T-helper 2 cell treated with Interferon-gamma antibody and Interleukin-4, amounts not matched to agents 5 μg/mL and 100 μg/mL, for 36 hours (primary cell): ENCODE results near the gene MMP24.
"Not testable (repeated sequence)": the region's sequence is repeated elsewhere in the genome, so short reads cannot be mapped to it uniquely, and the experiment has no call there.

Experiments used
- DNase-seq: peaks from one replicate; pipeline ENCODE4 v3.0.0; 2021; ENCODE audit warnings: low spot score
- H3K27ac Mint-ChIP-seq: one replicate; pipeline ENCODE4 v1.8.0; 2021; ENCODE audit warnings: mild to moderate bottlenecking, mixed read lengths
- H3K27me3 Mint-ChIP-seq: one replicate; pipeline ENCODE4 v1.8.0; 2021; ENCODE audit warnings: low read depth, mixed read lengths
- H3K36me3 Mint-ChIP-seq: one replicate; pipeline ENCODE4 v1.8.0; 2021; ENCODE audit warnings: low read depth, mixed read lengths
- H3K4me1 Mint-ChIP-seq: one replicate; pipeline ENCODE4 v1.8.0; 2021; ENCODE audit warnings: low read depth, mixed read lengths
- H3K4me3 Mint-ChIP-seq: one replicate; pipeline ENCODE4 v1.8.0; 2022; ENCODE audit warnings: mild to moderate bottlenecking, moderate library complexity, mixed read lengths
- H3K9me3 Mint-ChIP-seq: one replicate; pipeline ENCODE4 v1.8.0; 2021; ENCODE audit warnings: mixed read lengths

MMP24 gene

DNA sequence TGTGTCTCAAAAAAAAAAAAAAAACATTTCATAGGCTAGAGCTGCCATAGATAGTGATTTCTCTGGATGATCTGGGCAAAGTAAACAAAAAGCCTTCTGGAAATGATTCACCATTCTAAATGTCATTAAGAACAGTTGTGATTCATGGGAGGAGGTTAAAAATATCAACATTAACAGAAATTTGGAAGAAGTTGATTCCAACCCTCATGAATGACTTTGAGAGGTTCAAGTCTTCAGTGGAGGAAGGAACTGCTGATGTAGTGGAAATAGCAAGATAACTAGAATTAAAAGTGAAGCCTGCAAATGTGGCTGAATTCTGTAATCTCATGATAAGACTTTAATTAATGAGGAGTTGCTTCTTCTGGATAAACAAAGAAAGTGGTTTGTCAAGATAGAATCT is 26.8 kb upstream of the MMP24 start:
- H3K27ac Mint-ChIP-seq: no peak overlapping the region
- no peak overlapping the region for H3K4me3 Mint-ChIP-seq
- H3K4me1 Mint-ChIP-seq: no peaks in the 10 kb centered on the region
- H3K9me3 Mint-ChIP-seq: peaks cover 28% of the 10 kb centered on the region
- DNase-seq: no peak
- peaks cover 12% of the 10 kb centered on the region for H3K36me3 Mint-ChIP-seq
- H3K27me3 Mint-ChIP-seq: no peaks in the 10 kb centered on the region

DNA sequence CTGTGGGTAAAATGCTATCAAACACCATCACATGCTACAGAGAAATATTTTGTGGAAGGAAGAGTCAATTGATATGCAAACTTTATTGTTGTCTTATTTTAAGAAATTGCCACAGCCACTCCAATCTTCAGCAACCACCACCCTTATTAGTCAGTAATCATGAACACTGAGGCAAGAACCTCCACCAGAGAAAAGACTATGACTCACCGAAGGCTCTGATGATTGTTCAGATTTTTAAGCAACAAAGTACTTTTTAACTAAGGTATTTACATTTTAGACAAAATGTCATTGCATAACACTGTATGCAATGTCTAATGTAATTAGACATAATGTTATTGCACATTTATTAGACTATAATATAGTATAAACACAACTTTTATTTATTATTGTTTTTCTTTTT is 26.2 kb upstream of the MMP24 start:
- peaks cover 10% of the 10 kb centered on the region for H3K36me3 Mint-ChIP-seq
- H3K4me1 Mint-ChIP-seq: no peaks in the 10 kb centered on the region
- peaks cover 24% of the 10 kb centered on the region for H3K9me3 Mint-ChIP-seq
- H3K27me3 Mint-ChIP-seq: no peaks in the 10 kb centered on the region
- no peak overlapping the region for H3K27ac Mint-ChIP-seq
- DNase-seq: no peak
- H3K4me3 Mint-ChIP-seq: no peak overlapping the region

GRCh38 chr20:35201467-35201866 is 25.0 kb upstream of the MMP24 start:
- not testable (repeated sequence) for H3K36me3 Mint-ChIP-seq, H3K27ac Mint-ChIP-seq, DNase-seq, H3K4me1 Mint-ChIP-seq, H3K4me3 Mint-ChIP-seq, H3K27me3 Mint-ChIP-seq
- peaks cover 21% of the 10 kb centered on the region for H3K9me3 Mint-ChIP-seq

GRCh38 chr20:35206802-35207201 is 19.7 kb upstream of the MMP24 start:
- no peak overlapping the region for H3K27ac Mint-ChIP-seq
- no peaks in the 10 kb centered on the region for H3K27me3 Mint-ChIP-seq
- no peak overlapping the region for H3K4me3 Mint-ChIP-seq
- DNase-seq: no peak
- H3K9me3 Mint-ChIP-seq: no peaks in the 10 kb centered on the region
- no peaks in the 10 kb centered on the region for H3K36me3 Mint-ChIP-seq
- H3K4me1 Mint-ChIP-seq: no peaks in the 10 kb centered on the region

DNA sequence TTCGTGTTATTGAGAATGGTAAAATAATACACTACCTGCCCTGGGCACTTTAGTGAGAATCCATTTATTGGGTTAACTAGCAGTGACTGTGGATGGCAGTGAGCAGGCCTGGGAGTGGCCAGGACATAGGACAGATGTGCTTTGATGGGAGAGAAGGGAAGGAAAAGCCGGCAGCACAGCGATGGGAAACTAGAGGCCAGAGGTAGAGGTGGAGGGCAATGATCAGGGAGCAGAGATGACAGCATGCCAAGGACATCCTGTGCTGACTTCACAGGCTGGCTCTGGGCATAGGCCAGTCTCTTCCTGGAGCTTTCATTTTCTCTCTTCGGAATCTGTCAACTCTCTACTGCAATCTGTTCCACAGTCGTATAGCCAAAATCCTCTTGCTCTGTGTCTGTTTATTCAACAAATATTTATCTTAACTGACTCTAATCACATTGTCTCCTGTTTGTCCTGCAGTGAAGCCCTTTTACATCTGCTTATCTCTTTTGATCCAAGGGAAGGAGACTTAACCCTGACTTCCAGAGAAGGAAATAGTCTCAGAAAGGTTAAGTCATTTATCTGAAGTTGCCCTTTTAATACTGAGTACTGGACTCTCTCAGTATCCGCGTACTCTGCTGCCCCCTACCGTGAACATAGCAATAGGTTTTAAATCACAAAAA is 18.4 kb upstream of the MMP24 start:
- no peaks in the 10 kb centered on the region for H3K4me1 Mint-ChIP-seq
- H3K27me3 Mint-ChIP-seq: no peaks in the 10 kb centered on the region
- no peak overlapping the region for H3K27ac Mint-ChIP-seq
- peak; percentile 61 for DNase-seq
- no peak overlapping the region for H3K4me3 Mint-ChIP-seq
- no peaks in the 10 kb centered on the region for H3K9me3 Mint-ChIP-seq
- H3K36me3 Mint-ChIP-seq: no peaks in the 10 kb centered on the region

DNA sequence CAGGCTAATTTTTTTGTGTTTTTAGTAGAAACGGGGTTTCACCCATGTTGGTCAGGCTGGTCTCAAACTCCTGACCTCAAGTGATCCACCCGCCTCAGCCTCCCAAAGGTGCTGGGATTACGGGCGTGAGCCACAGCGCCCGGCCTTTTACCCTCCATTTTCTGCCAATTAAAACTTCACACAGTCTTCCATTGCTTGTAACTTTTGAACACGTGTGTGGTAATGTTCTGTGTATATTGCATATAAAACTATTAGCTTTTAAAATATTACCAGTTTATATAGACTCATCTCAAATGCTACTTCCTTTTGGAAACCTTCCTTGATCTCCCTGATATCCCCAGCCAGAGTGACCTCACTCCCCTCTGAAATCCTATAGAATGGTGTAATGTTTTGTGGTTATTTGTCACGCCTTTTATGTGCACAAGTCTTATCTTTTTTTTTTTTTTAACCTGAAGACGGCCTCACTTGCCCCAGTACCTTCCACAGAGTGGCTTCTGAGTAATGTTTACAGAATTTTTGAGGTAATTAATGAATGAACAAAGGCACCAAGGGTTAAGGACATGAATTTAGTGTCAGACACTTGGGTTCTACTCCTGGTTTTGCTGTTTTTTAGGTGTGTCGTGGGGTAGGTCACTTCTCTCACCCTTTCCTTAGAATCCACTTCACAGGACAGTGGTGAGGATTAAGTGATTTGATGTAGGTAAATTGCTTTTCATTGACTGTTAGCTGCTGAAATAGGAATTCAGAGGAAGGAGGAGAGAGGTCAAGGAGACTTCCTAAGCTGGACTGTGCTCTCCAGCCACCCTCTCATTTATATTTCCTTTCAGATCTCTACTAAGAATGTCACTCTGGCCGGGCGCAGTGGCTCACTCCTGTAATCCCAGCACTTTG is 11.2 kb upstream of the MMP24 start:
- H3K4me1 Mint-ChIP-seq: no peaks in the 10 kb centered on the region

DNA sequence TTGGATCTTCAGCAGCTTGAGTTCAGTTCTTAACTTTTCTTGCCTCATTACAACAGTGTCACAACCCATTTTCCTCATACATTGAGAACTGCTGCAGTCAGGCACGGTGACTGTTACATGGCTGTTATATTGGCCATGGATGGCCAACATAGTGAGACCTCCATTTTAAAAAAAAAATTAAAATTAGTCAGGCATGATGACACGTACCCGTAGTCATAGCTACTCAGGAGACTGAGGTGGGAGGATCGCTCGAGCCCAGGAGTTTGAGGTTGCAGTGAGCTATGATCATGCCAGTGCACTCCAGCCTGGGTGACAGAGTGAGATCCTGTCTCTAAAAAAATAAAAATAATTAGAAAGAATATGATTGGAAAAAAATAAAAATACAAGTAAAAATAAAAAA is 9.9 kb upstream of the MMP24 start:
- Mint-ChIP-seq H3K4me3 (no peak overlapping the region), H3K36me3 (no peaks in the 10 kb centered on the region), H3K27ac (no peak overlapping the region), H3K4me1 (no peaks in the 10 kb centered on the region), H3K9me3 (no peaks in the 10 kb centered on the region), H3K27me3 (peaks cover 3% of the 10 kb centered on the region)
- DNase-seq: no peak

More for the DNA sequence above, 11.2 kb upstream of the MMP24 start:
- no peaks in the 10 kb centered on the region for H3K36me3 Mint-ChIP-seq
- no peak for DNase-seq
- no peaks in the 10 kb centered on the region for H3K9me3 Mint-ChIP-seq
- no peak overlapping the region for H3K4me3 Mint-ChIP-seq
- peaks cover 3% of the 10 kb centered on the region for H3K27me3 Mint-ChIP-seq
- H3K27ac Mint-ChIP-seq: no peak overlapping the region

DNA sequence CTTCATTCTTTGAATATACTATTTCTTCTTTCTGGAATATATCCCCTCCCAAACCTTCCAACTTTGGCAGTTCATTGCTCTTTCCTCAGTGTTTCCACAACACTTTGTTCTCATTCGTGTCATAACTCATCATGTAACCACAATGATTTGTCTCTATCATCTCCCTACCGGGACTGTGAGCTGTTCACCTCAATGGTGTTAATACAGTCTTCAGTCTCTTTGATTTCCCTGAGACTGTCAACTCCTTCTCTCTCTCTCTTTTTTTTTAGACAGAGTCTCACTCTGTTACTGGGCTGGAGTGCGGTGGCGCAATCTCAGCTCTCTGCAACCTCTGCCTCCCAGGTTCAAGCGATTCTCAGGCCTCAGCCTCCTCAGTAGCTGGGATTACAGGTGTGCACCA is 2.5 kb upstream of the MMP24 start:
- Mint-ChIP-seq H3K27me3 (peaks cover 42% of the 10 kb centered on the region), H3K27ac (no peak overlapping the region), H3K36me3 (peaks cover 4% of the 10 kb centered on the region), H3K9me3 (no peaks in the 10 kb centered on the region), H3K4me1 (peaks cover 4% of the 10 kb centered on the region), H3K4me3 (no peak overlapping the region)
- DNase-seq: no peak

GRCh38 chr20:35224536-35224935 is 2.0 kb upstream of the MMP24 start:
- H3K4me3 Mint-ChIP-seq: no peak overlapping the region

GRCh38 chr20:35225319-35226125 is 968 bp upstream of the MMP24 start:
- Mint-ChIP-seq H3K4me1 (peaks cover 4% of the 10 kb centered on the region), H3K4me3 (peak overlapping the region; percentile 54), H3K27ac (no peak overlapping the region), H3K9me3 (no peaks in the 10 kb centered on the region), H3K36me3 (peaks cover 4% of the 10 kb centered on the region), H3K27me3 (peaks cover 48% of the 10 kb centered on the region)
- DNase-seq: no peak

More at GRCh38 chr20:35224536-35224935, 2.0 kb upstream of the MMP24 start:
- no peaks in the 10 kb centered on the region for H3K9me3 Mint-ChIP-seq
- peaks cover 4% of the 10 kb centered on the region for H3K36me3 Mint-ChIP-seq
- peaks cover 46% of the 10 kb centered on the region for H3K27me3 Mint-ChIP-seq
- DNase-seq: no peak
- no peak overlapping the region for H3K27ac Mint-ChIP-seq
- peaks cover 4% of the 10 kb centered on the region for H3K4me1 Mint-ChIP-seq

DNA sequence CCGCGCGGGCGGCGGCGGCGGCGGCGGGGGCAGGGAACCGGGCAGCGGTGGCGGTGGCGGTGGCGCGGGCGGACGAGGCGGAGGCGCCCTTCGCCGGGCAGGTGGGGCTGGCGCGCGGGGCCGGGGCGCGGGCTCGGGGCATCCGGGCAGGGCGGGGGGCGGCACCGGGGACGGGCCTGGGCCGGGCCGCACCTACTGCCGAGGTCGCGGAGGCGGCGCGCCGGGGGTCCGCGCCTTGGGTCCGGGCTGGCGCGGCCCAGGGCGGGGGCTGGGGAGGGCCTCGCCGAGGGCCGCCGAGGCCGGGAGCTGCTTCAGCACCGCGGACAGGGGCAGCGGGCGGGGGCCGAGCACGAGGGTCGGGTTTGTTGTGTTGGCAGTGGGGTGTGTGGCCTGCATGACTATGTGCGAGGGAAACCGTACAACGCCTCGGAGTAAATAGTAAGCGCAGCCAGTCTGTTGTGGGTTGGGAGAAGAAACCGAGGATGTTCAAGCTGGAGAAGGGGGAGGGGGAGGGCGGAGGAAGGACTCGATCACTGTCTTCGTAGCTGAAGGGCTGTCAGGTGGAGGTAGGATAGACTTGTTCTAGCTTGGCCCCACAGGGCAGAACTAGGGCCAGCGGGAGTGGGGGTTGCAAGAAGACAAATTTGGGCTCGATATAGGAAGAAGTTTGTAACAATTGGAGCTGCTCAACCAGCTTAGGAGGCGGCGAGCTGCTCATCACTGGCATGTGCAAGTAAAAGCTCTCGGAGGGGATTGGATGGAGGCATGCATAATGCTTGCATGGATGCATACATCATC is 593 bp downstream of the MMP24 start:
- DNase-seq: peak; percentile 28
- no peaks in the 10 kb centered on the region for H3K9me3 Mint-ChIP-seq
- H3K36me3 Mint-ChIP-seq: peaks cover 4% of the 10 kb centered on the region
- peaks cover 48% of the 10 kb centered on the region for H3K27me3 Mint-ChIP-seq
- peaks cover 4% of the 10 kb centered on the region for H3K4me1 Mint-ChIP-seq
- peak overlapping the region; percentile 54 for H3K4me3 Mint-ChIP-seq
- H3K27ac Mint-ChIP-seq: no peak overlapping the region

DNA sequence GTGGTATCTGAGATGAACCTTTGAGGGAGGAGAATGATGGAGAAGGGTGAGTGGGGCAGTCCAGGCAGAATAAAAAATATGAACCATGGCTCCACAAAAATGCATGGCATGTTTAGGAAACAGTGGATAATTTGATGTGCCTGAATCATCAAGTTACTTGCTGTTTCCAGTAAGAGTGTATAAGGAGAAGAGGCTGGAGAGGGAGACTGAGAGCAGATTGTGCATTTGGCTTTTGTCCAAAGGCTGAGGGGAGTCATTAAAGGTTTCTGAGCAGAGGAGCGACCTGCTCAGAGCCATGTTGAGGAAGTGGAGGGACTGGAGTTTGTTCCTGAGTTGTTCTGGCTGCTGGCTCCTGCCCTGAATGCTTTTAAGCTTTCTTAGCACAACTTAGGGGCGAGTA is 6.1 kb downstream of the MMP24 start:
- no peak overlapping the region for H3K27ac Mint-ChIP-seq
- H3K36me3 Mint-ChIP-seq: no peaks in the 10 kb centered on the region
- H3K9me3 Mint-ChIP-seq: no peaks in the 10 kb centered on the region
- peaks cover 21% of the 10 kb centered on the region for H3K27me3 Mint-ChIP-seq
- H3K4me1 Mint-ChIP-seq: no peaks in the 10 kb centered on the region
- H3K4me3 Mint-ChIP-seq: no peak overlapping the region
- no peak for DNase-seq

DNA sequence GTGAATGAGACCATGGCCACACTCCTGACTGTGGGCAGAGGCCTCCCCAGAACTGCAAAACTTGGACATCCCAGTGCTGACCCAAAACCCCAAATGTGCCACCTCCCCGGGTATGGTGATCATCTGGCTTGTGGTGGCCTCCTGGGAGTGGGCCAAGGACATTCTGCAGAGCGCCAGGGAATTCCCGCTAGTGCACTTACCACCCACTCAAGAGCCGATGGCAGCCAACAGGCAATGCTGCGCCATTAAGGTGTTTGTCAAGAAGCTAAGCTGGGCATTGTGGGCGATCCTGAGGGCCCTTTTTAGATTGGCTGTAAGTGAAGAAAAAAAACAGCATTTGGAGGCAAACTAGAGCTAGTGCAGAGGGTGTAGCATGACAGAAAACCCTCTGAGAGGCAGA is 9.4 kb downstream of the MMP24 start:
- Mint-ChIP-seq H3K9me3 (no peaks in the 10 kb centered on the region), H3K27ac (no peak overlapping the region), H3K4me1 (no peaks in the 10 kb centered on the region), H3K27me3 (no peaks in the 10 kb centered on the region), H3K4me3 (no peak overlapping the region), H3K36me3 (no peaks in the 10 kb centered on the region)
- DNase-seq: no peak
